IMR-90 (cell line): ENCODE data around the gene TBXT. TPM values are rescaled to one million over a fixed set of nuclear protein-coding genes. Genes with fewer than 3 reads are reported as not detected.

ENCODE experiments used
- ATAC-seq: fragments of 200-7000 bp; cut with Tn5 transposase; 2 replicates; pipeline ENCODE4 v1.9.1; 2020; ENCODE audit warnings: low read depth, mild to moderate bottlenecking, moderate library complexity
- BruUV-seq: library from RNA; stranded (reverse); fragments of 400-500 nt; replicated peaks from 2 replicates; lab custom pipeline; 2021; lab: Mats Ljungman, UMichigan
- CTCF ChIA-PET: fragments of 300-600 bp; formaldehyde crosslinking; extraction: SDS; loops from one replicate; lab custom pipeline; 2021; ENCODE audit warnings: antibody characterized with exemption; lab: Yijun Ruan, JAX
- POLR2A ChIA-PET: fragments of 300-600 bp; sonication (Branson Sonifier 250); formaldehyde crosslinking; loops from one replicate; lab custom pipeline; 2022; ENCODE audit warnings: antibody characterized with exemption; ENCODE audit not compliant: unreplicated experiment; lab: Charles Lee
- DNase-seq: peaks from one replicate; pipeline ENCODE4 v3.0.0; 2013
- H2AFZ ChIP-seq: replicated peaks from 2 replicates; pipeline ENCODE3; 2013; ENCODE audit warnings: low read length, mild to moderate bottlenecking; ENCODE audit not compliant: poor library complexity
- H2AK5ac ChIP-seq: 2 replicates; pipeline ENCODE4 v1.6.1; 2013; ENCODE audit warnings: low read depth, low read length, inconsistent platforms
- H2AK9ac ChIP-seq: replicated peaks from 2 replicates; pipeline ENCODE3; 2013; ENCODE audit warnings: mild to moderate bottlenecking, low read depth, low read length, moderate library complexity; ENCODE audit not compliant: poor library complexity
- H2BK120ac ChIP-seq: 2 replicates; pipeline ENCODE4 v1.6.1; 2013; ENCODE audit warnings: low read depth, low read length, inconsistent platforms
- H2BK15ac ChIP-seq: 3 replicates; pipeline ENCODE4 v1.6.1; 2013; ENCODE audit warnings: low read depth, low read length, inconsistent platforms
- H2BK20ac ChIP-seq: 2 replicates; pipeline ENCODE4 v1.6.1; 2013; ENCODE audit warnings: low read depth, mild to moderate bottlenecking, inconsistent platforms, low read length, moderate library complexity
- H2BK5ac ChIP-seq: 2 replicates; pipeline ENCODE4 v1.6.1; 2013; ENCODE audit warnings: mild to moderate bottlenecking, low read depth, low read length, inconsistent platforms; ENCODE audit not compliant: poor library complexity, severe bottlenecking
- H3K14ac ChIP-seq: replicated peaks from 2 replicates; pipeline ENCODE4 v1.6.1; 2013; ENCODE audit warnings: low read depth, low read length, inconsistent platforms
- H3K18ac ChIP-seq: 2 replicates; pipeline ENCODE4 v1.6.1; 2013; ENCODE audit warnings: low read depth, low read length, control low read depth
- H3K23ac ChIP-seq: 2 replicates; pipeline ENCODE4 v1.6.1; 2013; ENCODE audit warnings: low read depth, low read length, inconsistent platforms
- H3K27ac ChIP-seq: 2 replicates; pipeline ENCODE4 v1.5.1; 2013; ENCODE audit warnings: mild to moderate bottlenecking, control low read depth, low read length; ENCODE audit not compliant: insufficient read depth
- H3K27me3 ChIP-seq: 2 replicates; pipeline ENCODE4 v1.6.1; 2013; ENCODE audit warnings: low read length; ENCODE audit not compliant: control insufficient read depth, insufficient read depth
- H3K36me3 ChIP-seq: 2 replicates; pipeline ENCODE4 v1.6.1; 2013; ENCODE audit warnings: low read length, mixed read lengths; ENCODE audit not compliant: control insufficient read depth, insufficient read depth
- H3K4ac ChIP-seq: 2 replicates; pipeline ENCODE4 v1.6.1; 2013; ENCODE audit warnings: low read depth, low read length, inconsistent platforms
- H3K4me1 ChIP-seq: 2 replicates; pipeline ENCODE4 v1.6.1; 2013; ENCODE audit warnings: low read length, mixed read lengths; ENCODE audit not compliant: control insufficient read depth, insufficient read depth
- H3K4me2 ChIP-seq: 2 replicates; pipeline ENCODE4 v1.6.1; 2013; ENCODE audit warnings: low read depth, mild to moderate bottlenecking, control low read depth, low read length, moderate library complexity
- H3K4me3 ChIP-seq: 2 replicates; pipeline ENCODE4 v1.5.1; 2013; ENCODE audit warnings: low read depth, mild to moderate bottlenecking, control low read depth, low read length, moderate library complexity; ENCODE audit not compliant: insufficient read depth
- H3K56ac ChIP-seq: 2 replicates; pipeline ENCODE4 v1.6.1; 2013; ENCODE audit warnings: low read length, inconsistent platforms; ENCODE audit not compliant: insufficient read depth; ENCODE audit errors: extremely low read depth
- H3K79me1 ChIP-seq, 2 experiments: 2 replicates each; pipeline ENCODE4 v1.6.1; 2013; ENCODE audit warnings: low read length in 2 of 2, inconsistent platforms in 1 of 2, low read depth in 1 of 2
- H3K9ac ChIP-seq: 2 replicates; pipeline ENCODE4 v1.6.1; 2013; ENCODE audit warnings: low read depth, low read length, control low read depth
- H3K9me1 ChIP-seq: 2 replicates; pipeline ENCODE4 v1.6.1; 2013; ENCODE audit warnings: low read length, inconsistent platforms; ENCODE audit not compliant: insufficient read depth
- H3K9me3 ChIP-seq: 2 replicates; pipeline ENCODE4 v1.6.1; 2013; ENCODE audit warnings: low read length; ENCODE audit not compliant: control insufficient read depth, insufficient read depth
- H4K20me1 ChIP-seq: 2 replicates; pipeline ENCODE4 v1.6.1; 2013; ENCODE audit warnings: low read length, inconsistent platforms; ENCODE audit not compliant: insufficient read depth
- H4K5ac ChIP-seq: 2 replicates; pipeline ENCODE4 v1.6.1; 2013; ENCODE audit warnings: mild to moderate bottlenecking, low read depth, low read length, control low read depth
- H4K8ac ChIP-seq, 2 experiments: 2 replicates each; pipeline ENCODE4 v1.6.1; 2013; ENCODE audit warnings: low read depth in 2 of 2, low read length in 2 of 2, control low read depth in 1 of 2, inconsistent platforms in 1 of 2
- H4K91ac ChIP-seq: 2 replicates; pipeline ENCODE4 v1.6.1; 2013; ENCODE audit warnings: low read depth, low read length, inconsistent platforms; ENCODE audit not compliant: insufficient read depth
- CEBPB ChIP-seq: IDR thresholded peaks from 2 replicates; pipeline ENCODE4 v1.6.1; 2012; ENCODE audit warnings: low read depth, low read length, improper control_type of control experiment
- CTCF ChIP-seq: conservative IDR thresholded peaks from 2 replicates; pipeline ENCODE4 v1.5.1; 2012; ENCODE audit warnings: mild to moderate bottlenecking, low read depth, low read length, improper control_type of control experiment
- FOS ChIP-seq: fragments of 150-350 bp; IDR thresholded peaks from 2 replicates; pipeline ENCODE4 v1.6.1; 2016; ENCODE audit warnings: low read depth, low read length
- MAFK ChIP-seq: IDR thresholded peaks from 2 replicates; pipeline ENCODE4 v1.6.1; 2012; ENCODE audit warnings: low read depth, low read length, improper control_type of control experiment
- NFE2L2 ChIP-seq: fragments of 150-350 bp; IDR thresholded peaks from 2 replicates; pipeline ENCODE4 v1.6.1; 2016; ENCODE audit warnings: low read depth, mild to moderate bottlenecking, low read length
- POLR2A ChIP-seq: IDR thresholded peaks from 2 replicates; pipeline ENCODE4 v1.6.1; 2012; ENCODE audit warnings: mild to moderate bottlenecking, low read depth, low read length
- RAD21 ChIP-seq: IDR thresholded peaks from 2 replicates; pipeline ENCODE4 v1.6.1; 2012; ENCODE audit warnings: low read length, improper control_type of control experiment
- WGBS, 2 experiments: methylation state at CpG; one replicate each; pipeline versions ENCODE4 v1.1.5 to v1.1.7; 2013; ENCODE audit warnings: missing lambda C conversion rate in 2 of 2; ENCODE audit not compliant: insufficient read length in 1 of 2; ENCODE audit errors: extremely low coverage in 2 of 2; 5-methylcytosine and 5-hydroxymethylcytosine counted together
- dilution Hi-C: fragments of 300-500 bp; cut with HindIII; formaldehyde crosslinking; loops from one replicate; pipeline ENCODE4 v1.14.3; 2018; ENCODE audit warnings: low sequenced_read_pairs; ENCODE audit not compliant: unreplicated experiment
- in situ Hi-C: fragments of 300-500 bp; cut with MboI; formaldehyde crosslinking; loops from 3 replicates; pipeline ENCODE4 v1.14.3; 2019; ENCODE audit warnings: low sequenced_read_pairs, inconsistent platforms, mixed read lengths
- intact Hi-C: fragments of 100-400 bp; cut with micrococcal nuclease; formaldehyde crosslinking; loops from 2 replicates; pipeline ENCODE4 v1.10.0; 2022
- polyA plus RNA-seq, 3 experiments: library from polyadenylated mRNA; depleted of rRNA; stranded (reverse); fragments of >200 nt; gene quantifications; 2 replicates each; pipeline ENCODE4 v1.2.3, GENCODE V29; 2012; ENCODE audit warnings: low replicate concordance in 1 of 3
- total RNA-seq: library from RNA; depleted of rRNA; stranded (reverse); fragments of >200 nt; gene quantifications from 2 replicates; pipeline ENCODE4 v1.2.3, GENCODE V29; 2012

Gene TBXT
- total and polyA plus RNA-seq, 2 of the 4 experiments (the other 2 are of a cell fraction), result not detected

GRCh38 chr6:166151798-166152197, 15.9 kb downstream of the TBXT start:
- no peak overlapping the region for H3K56ac ChIP-seq
- peaks cover 3% of the 10 kb centered on the region; the same call in 1 of the 2 replicates for H3K9me3 ChIP-seq
- H3K9ac ChIP-seq, result no peak overlapping the region
- H2AFZ ChIP-seq, result no peak overlapping the region
- H3K4me2 ChIP-seq, result no peak overlapping the region
- no peaks in the 10 kb centered on the region for H4K20me1 ChIP-seq
- CTCF ChIA-PET, result no interaction called here
- H4K8ac ChIP-seq, result no peak overlapping the region
- no CpG with 5 or more reads among the region's 1 CpG for WGBS, 2 experiments
- H3K36me3 ChIP-seq, result no peaks in the 10 kb centered on the region
- intact Hi-C loops, result no loop called here
- no peaks in the 10 kb centered on the region; the same call in 1 of the 2 replicates for H3K27me3 ChIP-seq
- no peaks in the 10 kb centered on the region for H3K4me1 ChIP-seq
- no peak overlapping the region for H3K23ac ChIP-seq
- no peak overlapping the region for H2BK20ac ChIP-seq
- POLR2A ChIA-PET, result no interaction called here
- no peak overlapping the region for H2AK9ac ChIP-seq
- H3K9me1 ChIP-seq, result no peaks in the 10 kb centered on the region
- ATAC-seq (no peak), DNase-seq (no peak)
- H4K5ac ChIP-seq, result no peak overlapping the region
- no peak overlapping the region for H2BK120ac ChIP-seq
- in situ Hi-C loops, result no loop called here
- BruUV-seq, result no TSS peak
- no peak overlapping the region for H3K14ac ChIP-seq
- no peak overlapping the region for H3K27ac ChIP-seq
- dilution Hi-C loops, result no loop called here
- H3K4ac ChIP-seq, result no peak overlapping the region
- TF ChIP-seq CEBPB (no peak), MAFK (peak; percentile 26; the same call in 1 of the 2 replicates), FOS (no peak), POLR2A (no peak), NFE2L2 (no peak), CTCF (no peak), RAD21 (no peak)
- no peak overlapping the region for H2BK15ac ChIP-seq
- no peak overlapping the region for H4K91ac ChIP-seq
- H2BK5ac ChIP-seq, result no peak overlapping the region
- H3K18ac ChIP-seq, result no peak overlapping the region
- no peaks in the 10 kb centered on the region for H3K79me1 ChIP-seq
- no peak overlapping the region for H3K4me3 ChIP-seq
- no peak overlapping the region for H2AK5ac ChIP-seq
